Endothelial cell of umbilical vein (primary cell): ENCODE data around the gene DTD1.

ENCODE experiments used
- EZH2 ChIP-seq: IDR thresholded peaks from 2 replicates; pipeline ENCODE4 v1.6.1; 2012; ENCODE audit warnings: borderline replicate concordance, low read depth, mild to moderate bottlenecking, moderate library complexity, low read length, inconsistent platforms; ENCODE audit not compliant: severe bottlenecking
- JUN ChIP-seq: IDR thresholded peaks from 2 replicates; pipeline ENCODE4 v1.6.1; 2011; ENCODE audit warnings: borderline replicate concordance, low read depth; ENCODE audit not compliant: insufficient read length, insufficient read depth
- POLR2A ChIP-seq: IDR thresholded peaks from 2 replicates; pipeline ENCODE4 v1.6.1; 2012; ENCODE audit warnings: low read depth, mild to moderate bottlenecking, control low read depth, low read length
- POLR2AphosphoS5 ChIP-seq: IDR thresholded peaks from 2 replicates; pipeline ENCODE4 v1.6.1; 2012; ENCODE audit warnings: low read depth, mild to moderate bottlenecking, control low read depth, low read length, moderate library complexity; ENCODE audit not compliant: insufficient read depth
- TF ChIP-seq, protein P1 (sequence below), 2 donors: IDR thresholded peaks; 1 replicate in 1 of 2; 2 replicates in 1 of 2; pipeline ENCODE4 v1.5.1; 2011; ENCODE audit warnings: low read length in 2 of 2, mild to moderate bottlenecking in 2 of 2, moderate library complexity in 2 of 2, control low read depth in 1 of 2, inconsistent platforms in 1 of 2, low read depth in 1 of 2; ENCODE audit not compliant: insufficient read depth in 1 of 2; ENCODE audit errors: extremely low read depth in 1 of 2
- TF ChIP-seq, protein P2 (sequence below): IDR thresholded peaks from 2 replicates; pipeline ENCODE4 v1.6.1; 2011; ENCODE audit not compliant: insufficient read depth, insufficient read length

DNA sequence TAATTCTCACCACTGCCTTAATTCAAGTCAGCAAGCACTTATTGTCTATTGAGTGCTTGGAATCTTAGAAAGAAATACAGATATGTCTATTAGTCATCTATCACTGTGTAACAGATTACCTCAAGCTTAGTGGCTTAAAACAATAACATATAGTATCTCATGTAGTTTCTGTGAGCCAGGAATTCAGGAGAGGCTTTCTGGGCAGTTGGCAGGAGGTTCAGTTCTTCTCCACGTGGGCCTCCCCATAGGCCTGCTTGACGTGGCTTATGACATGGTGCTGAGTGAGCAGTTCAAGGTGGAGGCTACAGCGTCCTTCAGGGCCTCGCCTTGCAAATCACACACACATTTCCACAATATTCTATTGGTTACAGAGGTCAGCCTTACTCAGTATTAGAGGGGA lies 69.7 kb downstream of the DTD1 start:
- no peak for TF ChIP-seq POLR2A
- TF ChIP-seq, protein P1, sequence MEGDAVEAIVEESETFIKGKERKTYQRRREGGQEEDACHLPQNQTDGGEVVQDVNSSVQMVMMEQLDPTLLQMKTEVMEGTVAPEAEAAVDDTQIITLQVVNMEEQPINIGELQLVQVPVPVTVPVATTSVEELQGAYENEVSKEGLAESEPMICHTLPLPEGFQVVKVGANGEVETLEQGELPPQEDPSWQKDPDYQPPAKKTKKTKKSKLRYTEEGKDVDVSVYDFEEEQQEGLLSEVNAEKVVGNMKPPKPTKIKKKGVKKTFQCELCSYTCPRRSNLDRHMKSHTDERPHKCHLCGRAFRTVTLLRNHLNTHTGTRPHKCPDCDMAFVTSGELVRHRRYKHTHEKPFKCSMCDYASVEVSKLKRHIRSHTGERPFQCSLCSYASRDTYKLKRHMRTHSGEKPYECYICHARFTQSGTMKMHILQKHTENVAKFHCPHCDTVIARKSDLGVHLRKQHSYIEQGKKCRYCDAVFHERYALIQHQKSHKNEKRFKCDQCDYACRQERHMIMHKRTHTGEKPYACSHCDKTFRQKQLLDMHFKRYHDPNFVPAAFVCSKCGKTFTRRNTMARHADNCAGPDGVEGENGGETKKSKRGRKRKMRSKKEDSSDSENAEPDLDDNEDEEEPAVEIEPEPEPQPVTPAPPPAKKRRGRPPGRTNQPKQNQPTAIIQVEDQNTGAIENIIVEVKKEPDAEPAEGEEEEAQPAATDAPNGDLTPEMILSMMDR (IDR thresholded peaks at IDR 0.05; ENCODE audit: extremely low read depth in 1 of 2, insufficient read depth in 1 of 2, low read depth in 1 of 2, low read length in 2 of 2) = no peak
- TF ChIP-seq POLR2AphosphoS5 = no peak
- TF ChIP-seq EZH2 = no peak
- TF ChIP-seq, protein P2, sequence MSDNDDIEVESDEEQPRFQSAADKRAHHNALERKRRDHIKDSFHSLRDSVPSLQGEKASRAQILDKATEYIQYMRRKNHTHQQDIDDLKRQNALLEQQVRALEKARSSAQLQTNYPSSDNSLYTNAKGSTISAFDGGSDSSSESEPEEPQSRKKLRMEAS = no peak
- TF ChIP-seq JUN = no peak
